Measurements from ENCODE around the gene CEL. TPM values are rescaled to one million over a fixed set of nuclear protein-coding genes. Genes with fewer than 3 reads are reported as not detected.

Gene CEL
- total RNA-seq, 1 experiment from 2014 or later: 3.6 TPM

DNA sequence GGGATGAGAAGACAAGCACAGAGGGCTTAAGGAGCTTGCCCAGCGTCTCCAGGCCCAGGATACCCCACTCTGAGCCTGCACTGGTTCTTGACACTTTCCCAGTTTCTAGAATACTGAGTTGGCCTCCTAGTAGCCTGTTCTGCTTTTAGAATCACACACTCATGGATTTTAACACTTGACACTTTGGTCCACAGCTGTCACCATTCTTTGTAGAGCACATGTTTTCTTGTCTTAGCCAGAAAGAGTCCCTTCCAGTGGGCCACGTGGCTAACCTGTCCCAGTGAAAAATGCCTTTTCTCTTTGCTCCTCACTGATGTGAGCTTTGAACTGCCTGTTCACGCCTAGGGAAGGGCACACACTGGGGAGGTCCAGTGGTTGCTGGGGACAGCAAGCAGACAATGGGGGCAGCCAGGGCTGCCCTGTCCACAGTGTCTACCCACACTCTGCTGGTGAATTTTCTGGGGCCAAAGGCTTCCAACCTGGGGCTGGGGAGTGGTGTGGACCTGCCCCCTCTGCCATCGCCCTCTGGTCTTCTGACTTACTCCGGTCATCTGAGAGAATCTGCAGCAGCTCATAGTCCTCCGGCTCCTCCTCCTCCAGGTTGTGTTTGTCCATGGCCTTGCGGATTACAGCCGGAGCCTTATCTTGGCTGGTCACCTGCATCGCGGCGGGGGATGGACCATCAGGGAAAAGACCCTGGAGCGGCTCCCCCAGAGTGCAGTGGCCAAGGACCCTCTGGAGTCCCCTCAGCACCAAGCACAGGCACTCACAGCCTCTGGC is 38.1 kb downstream of the CEL start:
- H4K8ac ChIP-seq (replicated peaks; ENCODE audit: insufficient read length, low read depth, low read length): no peak overlapping the region
- H3K79me2 ChIP-seq (ENCODE audit: insufficient read depth, low read length): no peaks in the 10 kb centered on the region; the same call in 1 of the 2 replicates
- H2BK5ac ChIP-seq (ENCODE audit: insufficient read length, low read length): no peak overlapping the region
- H3K4ac ChIP-seq (ENCODE audit: low read depth, low read length): no peak overlapping the region
- Mint-ChIP-seq H3K4me3 (no peak overlapping the region), H3K27me3 (ENCODE audit: low read depth) (peaks cover 6% of the 10 kb centered on the region), H3K9me3 (peaks cover 18 to 21% of the 10 kb centered on the region in 2 experiments), H3K27ac (no peak overlapping the region), H3K4me1 (no peaks in the 10 kb centered on the region), H3K36me3 (ENCODE audit: insufficient read depth in 1 of 3, low read depth in 3 of 3) (peaks cover 48 to 69% (median 61%) of the 10 kb centered on the region in 3 experiments)
- no peak overlapping the region for H2BK12ac ChIP-seq (ENCODE audit: insufficient read length, low read depth, low read length)
- no peaks in the 10 kb centered on the region for H3K9me3 ChIP-seq (ENCODE audit: control insufficient read depth, low read depth, low read length)
- no peaks in the 10 kb centered on the region for H4K20me1 ChIP-seq (ENCODE audit: control insufficient read depth, insufficient read depth, insufficient read length)
- H2BK15ac ChIP-seq (ENCODE audit: low read depth, low read length): no peak overlapping the region
- H3K23me2 ChIP-seq (ENCODE audit: insufficient read length, low read depth, low read length, poor library complexity, severe bottlenecking): no peaks in the 10 kb centered on the region
- no peak overlapping the region for H3K27ac ChIP-seq (ENCODE audit: insufficient read length, low read depth, low read length)
- no peak overlapping the region for H3K9ac ChIP-seq (ENCODE audit: extremely low read depth, insufficient read length, low read length)
- no CpG with 5 or more reads among the region's 12 CpGs for WGBS (ENCODE audit: extremely low coverage, insufficient read length, low lambda C conversion rate)
- no peak overlapping the region for H2BK120ac ChIP-seq (ENCODE audit: low read depth, low read length, poor library complexity, severe bottlenecking)
- H2AK5ac ChIP-seq (ENCODE audit: insufficient read length, low read length): no peak overlapping the region
- H4K91ac ChIP-seq (ENCODE audit: insufficient read length, low read depth, low read length): no peak overlapping the region
- no peak overlapping the region for H3K18ac ChIP-seq (ENCODE audit: insufficient read length, low read depth, low read length)
- H2AFZ ChIP-seq (ENCODE audit: low read length): no peak overlapping the region
- TF ChIP-seq, protein P1, sequence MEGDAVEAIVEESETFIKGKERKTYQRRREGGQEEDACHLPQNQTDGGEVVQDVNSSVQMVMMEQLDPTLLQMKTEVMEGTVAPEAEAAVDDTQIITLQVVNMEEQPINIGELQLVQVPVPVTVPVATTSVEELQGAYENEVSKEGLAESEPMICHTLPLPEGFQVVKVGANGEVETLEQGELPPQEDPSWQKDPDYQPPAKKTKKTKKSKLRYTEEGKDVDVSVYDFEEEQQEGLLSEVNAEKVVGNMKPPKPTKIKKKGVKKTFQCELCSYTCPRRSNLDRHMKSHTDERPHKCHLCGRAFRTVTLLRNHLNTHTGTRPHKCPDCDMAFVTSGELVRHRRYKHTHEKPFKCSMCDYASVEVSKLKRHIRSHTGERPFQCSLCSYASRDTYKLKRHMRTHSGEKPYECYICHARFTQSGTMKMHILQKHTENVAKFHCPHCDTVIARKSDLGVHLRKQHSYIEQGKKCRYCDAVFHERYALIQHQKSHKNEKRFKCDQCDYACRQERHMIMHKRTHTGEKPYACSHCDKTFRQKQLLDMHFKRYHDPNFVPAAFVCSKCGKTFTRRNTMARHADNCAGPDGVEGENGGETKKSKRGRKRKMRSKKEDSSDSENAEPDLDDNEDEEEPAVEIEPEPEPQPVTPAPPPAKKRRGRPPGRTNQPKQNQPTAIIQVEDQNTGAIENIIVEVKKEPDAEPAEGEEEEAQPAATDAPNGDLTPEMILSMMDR (conservative IDR thresholded peaks at IDR 0.05): no peak
- no peak overlapping the region for H4K5ac ChIP-seq (ENCODE audit: insufficient read length, low read depth, low read length)
- no peaks in the 10 kb centered on the region for H3K4me1 ChIP-seq (ENCODE audit: insufficient read depth, low read length)
- H3K56ac ChIP-seq (ENCODE audit: insufficient read length, low read depth, low read length): no peak overlapping the region
- H3K23ac ChIP-seq (ENCODE audit: insufficient read length, low read depth, low read length): no peak overlapping the region
- H3K79me1 ChIP-seq (ENCODE audit: insufficient read depth, low read depth, low read length, poor library complexity, severe bottlenecking): no peaks in the 10 kb centered on the region
- no peak for DNase-seq
- H3T11ph ChIP-seq (ENCODE audit: low read length): no peak overlapping the region
- no peak overlapping the region for H2BK20ac ChIP-seq (ENCODE audit: low read depth, low read length, poor library complexity, severe bottlenecking)
- H3K27me3 ChIP-seq (ENCODE audit: insufficient read depth, low read length): no peaks in the 10 kb centered on the region
- no peak overlapping the region for H3K14ac ChIP-seq (ENCODE audit: insufficient read depth, low read length)
- no peak overlapping the region for H3K4me2 ChIP-seq (ENCODE audit: insufficient read depth, insufficient read length, low read length)
